ENCODE results near the gene KCNJ10. TPM values are rescaled to one million over a fixed set of nuclear protein-coding genes. Genes with fewer than 3 reads are reported as not detected.

The KCNJ10 gene
- total and polyA plus RNA-seq, 8 donors, result 0.19 to 1.1 (median 0.78) TPM; not detected in 5

DNA sequence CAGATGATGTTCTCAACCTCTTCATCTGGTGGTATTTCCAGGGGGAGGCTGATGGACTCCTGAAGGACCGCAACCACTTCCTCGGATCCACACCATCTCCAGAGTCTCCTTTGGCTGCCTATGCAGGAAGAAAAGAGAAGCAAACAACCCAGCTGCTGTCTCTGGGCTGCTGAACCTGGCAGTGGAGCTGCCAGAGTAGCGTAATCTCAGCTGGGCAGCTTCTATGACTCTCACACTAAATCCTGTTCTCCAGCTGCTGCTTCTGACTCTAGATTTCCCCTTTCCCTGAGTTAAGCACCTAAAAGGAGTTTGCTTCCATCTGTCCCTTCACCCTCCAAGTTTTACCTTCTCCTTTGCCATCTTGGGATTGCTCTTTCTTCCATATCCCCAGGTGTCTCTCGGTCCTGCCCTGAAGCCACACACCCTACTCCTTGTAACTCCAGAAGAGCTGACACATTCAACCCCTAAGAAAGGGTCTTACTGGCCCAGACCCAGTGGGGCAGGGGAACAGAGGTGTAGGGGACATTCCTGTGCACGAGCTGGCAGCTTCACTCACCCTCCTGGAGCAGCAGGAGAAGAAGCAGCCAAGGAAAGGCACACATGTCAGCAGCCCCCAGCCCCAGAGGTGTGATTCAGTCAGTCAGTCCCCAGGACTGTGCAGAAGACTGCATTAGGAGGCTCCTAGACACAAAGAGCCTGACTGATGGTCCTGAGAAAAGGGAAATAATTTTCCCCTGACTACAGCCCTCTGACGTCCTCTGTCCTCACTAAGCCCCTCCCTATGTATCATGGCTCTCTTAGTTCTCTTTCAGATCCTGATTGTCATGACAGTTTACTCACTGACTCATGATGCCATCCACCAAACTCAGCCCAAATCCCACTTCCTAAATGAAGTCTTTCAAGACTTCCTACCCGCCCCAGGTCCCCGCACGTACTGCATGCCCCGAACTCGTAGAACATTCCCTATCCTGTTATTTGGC lies 116.1 kb downstream of the KCNJ10 start, which contains the start of gene SLAMF9:
Gene SLAMF9 (minus strand): TSS at position 702 of the 980 bp plus-strand sequence. CDS start 100 bp downstream, at position 602.
- peaks cover 6 to 33% (median 20%) of the 10 kb centered on the region in 4 donors for H3K4me1 ChIP-seq
- 52 to 64% (median 63%) methylated on average over 11 of the region's 11 CpGs for WGBS, 5 donors
- no peak within 1 kb of the TSS for H3K27ac ChIP-seq
- DNase-seq, result peak in 1 of 2 donors; percentile 26
- no peaks in the 10 kb centered on the region for H3K9me3 ChIP-seq
- no peaks in the 10 kb centered on the region for H3K36me3 ChIP-seq
- intact Hi-C loops (cut with DNase I; ENCODE audit: low total_unique reads), result no loop called here
- peaks cover 0 to 8% (median 0%) of the 10 kb centered on the region in 3 donors for H3K27me3 ChIP-seq
- TF ChIP-seq POLR2AphosphoS5 (IDR thresholded peaks at IDR 0.05) (no peak), EP300 (IDR thresholded peaks at IDR 0.05) (no peak), POLR2A (IDR thresholded peaks at IDR 0.05) (no peak)
- TF ChIP-seq, protein P1, sequence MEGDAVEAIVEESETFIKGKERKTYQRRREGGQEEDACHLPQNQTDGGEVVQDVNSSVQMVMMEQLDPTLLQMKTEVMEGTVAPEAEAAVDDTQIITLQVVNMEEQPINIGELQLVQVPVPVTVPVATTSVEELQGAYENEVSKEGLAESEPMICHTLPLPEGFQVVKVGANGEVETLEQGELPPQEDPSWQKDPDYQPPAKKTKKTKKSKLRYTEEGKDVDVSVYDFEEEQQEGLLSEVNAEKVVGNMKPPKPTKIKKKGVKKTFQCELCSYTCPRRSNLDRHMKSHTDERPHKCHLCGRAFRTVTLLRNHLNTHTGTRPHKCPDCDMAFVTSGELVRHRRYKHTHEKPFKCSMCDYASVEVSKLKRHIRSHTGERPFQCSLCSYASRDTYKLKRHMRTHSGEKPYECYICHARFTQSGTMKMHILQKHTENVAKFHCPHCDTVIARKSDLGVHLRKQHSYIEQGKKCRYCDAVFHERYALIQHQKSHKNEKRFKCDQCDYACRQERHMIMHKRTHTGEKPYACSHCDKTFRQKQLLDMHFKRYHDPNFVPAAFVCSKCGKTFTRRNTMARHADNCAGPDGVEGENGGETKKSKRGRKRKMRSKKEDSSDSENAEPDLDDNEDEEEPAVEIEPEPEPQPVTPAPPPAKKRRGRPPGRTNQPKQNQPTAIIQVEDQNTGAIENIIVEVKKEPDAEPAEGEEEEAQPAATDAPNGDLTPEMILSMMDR (IDR thresholded peaks at IDR 0.05), result no peak
- H3K4me3 ChIP-seq, result no peak within 1 kb of the TSS

DNA sequence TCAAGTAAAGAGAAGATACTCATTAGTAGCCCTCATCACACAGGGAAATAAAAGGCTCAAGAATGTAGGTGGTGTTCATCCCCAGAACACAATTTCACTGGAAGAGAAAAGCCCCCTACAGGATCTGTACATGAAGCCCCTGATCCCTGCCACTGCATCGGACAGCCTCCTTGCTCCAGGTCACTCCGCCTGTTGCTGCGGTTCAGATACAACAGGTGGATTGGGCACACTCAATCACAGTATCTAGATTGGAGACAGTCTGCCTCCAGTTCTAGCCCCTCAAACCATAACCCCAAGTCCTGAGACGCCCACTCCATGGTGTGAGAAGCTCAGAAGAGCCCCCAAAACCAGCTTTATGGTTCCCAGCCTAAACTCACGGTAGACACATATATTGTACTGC lies 117.0 kb downstream of the KCNJ10 start:
- DNase-seq, result peak in 1 of 2 donors; percentile 13
- WGBS, 5 donors, result 76 to 86% (median 82%) methylated on average over 5 of the region's 5 CpGs
- peaks cover 0 to 8% (median 0%) of the 10 kb centered on the region in 3 donors for H3K27me3 ChIP-seq
- TF ChIP-seq, protein P1 (IDR thresholded peaks at IDR 0.05), result no peak
- TF ChIP-seq POLR2AphosphoS5 (IDR thresholded peaks at IDR 0.05) (no peak), POLR2A (IDR thresholded peaks at IDR 0.05) (no peak), EP300 (IDR thresholded peaks at IDR 0.05) (no peak)
- H3K27ac ChIP-seq, result no peak overlapping the region
- intact Hi-C loops (cut with DNase I; ENCODE audit: low total_unique reads), result no loop called here
- H3K9me3 ChIP-seq, result no peaks in the 10 kb centered on the region
- no peak overlapping the region for H3K4me3 ChIP-seq
- H3K36me3 ChIP-seq, result no peaks in the 10 kb centered on the region
- H3K4me1 ChIP-seq, result peaks cover 6 to 32% (median 17%) of the 10 kb centered on the region in 4 donors

DNA sequence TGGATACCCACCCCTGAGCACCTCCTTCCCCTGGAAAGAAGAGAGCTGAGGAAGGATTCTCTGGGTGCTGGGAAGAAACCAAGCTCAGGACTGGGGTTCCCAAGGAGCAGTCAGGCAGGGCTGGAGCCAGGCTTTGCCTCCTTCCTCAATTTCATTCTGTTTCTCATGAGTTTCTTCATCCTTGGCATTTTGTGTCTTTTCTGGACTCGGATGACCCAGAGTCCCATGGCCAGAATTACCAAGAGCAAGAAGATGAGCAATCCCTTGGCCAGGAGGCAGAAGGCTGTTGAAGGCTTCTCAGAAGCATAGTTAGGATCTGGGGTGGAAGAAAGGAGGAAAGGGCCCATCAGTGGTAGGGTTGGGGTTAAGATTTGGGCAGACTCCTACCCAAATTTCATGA lies 118.4 kb downstream of the KCNJ10 start:
- TF ChIP-seq, protein P1 (IDR thresholded peaks at IDR 0.05), result no peak
- no peak for TF ChIP-seq POLR2AphosphoS5 (IDR thresholded peaks at IDR 0.05)
- TF ChIP-seq POLR2A (IDR thresholded peaks at IDR 0.05), result no peak
- TF ChIP-seq EP300 (IDR thresholded peaks at IDR 0.05), result no peak
- Histone ChIP-seq H3K36me3 (no peaks in the 10 kb centered on the region), H3K9me3 (no peaks in the 10 kb centered on the region), H3K4me1 (peaks cover 6 to 29% (median 18%) of the 10 kb centered on the region in 4 donors), H3K27ac (no peak overlapping the region), H3K27me3 (peaks cover 0 to 8% (median 0%) of the 10 kb centered on the region in 3 donors), H3K4me3 (no peak overlapping the region)
- intact Hi-C loops (cut with DNase I; ENCODE audit: low total_unique reads), result no loop called here
- DNase-seq, result peak in 1 of 2 donors; percentile 16
- WGBS, 5 donors, result 74 to 100% (median 82%) methylated on average over 1 of the region's 1 CpG

DNA sequence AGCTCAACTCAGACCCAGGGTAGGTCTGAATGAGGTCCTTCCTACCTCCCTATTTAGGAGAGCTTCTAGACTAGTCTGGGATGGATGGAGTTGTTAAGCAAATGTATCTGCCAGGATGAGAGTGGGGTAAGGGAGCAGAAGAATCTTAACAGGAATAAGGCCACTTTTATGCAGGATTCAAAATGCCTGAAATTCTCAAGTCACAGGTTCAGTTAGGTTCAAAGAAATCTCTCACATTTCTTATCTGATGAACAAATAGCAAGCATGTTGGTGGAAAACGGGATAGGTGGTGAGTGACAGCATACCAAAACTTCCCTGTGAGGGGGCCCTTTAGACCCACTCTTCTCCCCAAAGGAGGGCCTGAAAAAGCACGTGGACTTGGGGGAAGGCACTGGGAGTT lies 118.9 kb downstream of the KCNJ10 start:
- WGBS, 5 donors, result 49 to 63% (median 57%) methylated on average over 2 of the region's 2 CpGs
- H3K27me3 ChIP-seq, result peaks cover 0 to 12% (median 0%) of the 10 kb centered on the region in 3 donors
- intact Hi-C loops (cut with DNase I; ENCODE audit: low total_unique reads), result no loop called here
- H3K4me3 ChIP-seq, result no peak overlapping the region
- no peaks in the 10 kb centered on the region for H3K36me3 ChIP-seq
- H3K9me3 ChIP-seq, result no peaks in the 10 kb centered on the region
- TF ChIP-seq, protein P1 (IDR thresholded peaks at IDR 0.05), result no peak
- TF ChIP-seq POLR2AphosphoS5 (IDR thresholded peaks at IDR 0.05) (no peak), POLR2A (IDR thresholded peaks at IDR 0.05) (no peak), EP300 (IDR thresholded peaks at IDR 0.05) (no peak)
- peaks cover 6 to 34% (median 23%) of the 10 kb centered on the region in 4 donors for H3K4me1 ChIP-seq
- no peak overlapping the region for H3K27ac ChIP-seq
- DNase-seq, result no peak
